GM18520 (cell line): ENCODE measurements around the gene FCER2.

Experiments used
- ATAC-seq: cut with Tn5 transposase; IDR thresholded peaks from one replicate; pipeline ENCODE4 v1.9.1; 2021; ENCODE audit not compliant: unreplicated experiment

Gene FCER2

GRCh38 chr19:7679771-7680605 lies 21.9 kb downstream of the FCER2 start:
- ATAC-seq, result no peak

- ATAC-seq, result no peak
Measured at GRCh38 chr19:7678971-7679751, 22.8 kb downstream of the FCER2 start.

GRCh38 chr19:7677669-7678311 lies 24.1 kb downstream of the FCER2 start:
- no peak for ATAC-seq

GRCh38 chr19:7676854-7677253 lies 25.1 kb downstream of the FCER2 start, which contains the start of gene MCEMP1:
TSS of gene MCEMP1 (plus strand) at chr19:7677090. CDS start at chr19:7677121, 31 bp downstream.
- no peak for ATAC-seq

GRCh38 chr19:7676376-7676775 lies 25.6 kb downstream of the FCER2 start:
- ATAC-seq, result no peak

GRCh38 chr19:7674010-7675005 lies 27.6 kb downstream of the FCER2 start:
- no peak for ATAC-seq

- ATAC-seq, result no peak
Measured at GRCh38 chr19:7672522-7672921, 29.4 kb downstream of the FCER2 start.

GRCh38 chr19:7670790-7671189 lies 31.1 kb downstream of the FCER2 start:
- ATAC-seq, result no peak

GRCh38 chr19:7670150-7670783 lies 31.7 kb downstream of the FCER2 start:
- no peak for ATAC-seq

GRCh38 chr19:7669641-7670040 lies 32.3 kb downstream of the FCER2 start:
- ATAC-seq, result no peak

- ATAC-seq, result no peak
Measured at GRCh38 chr19:7668842-7669241, 33.1 kb downstream of the FCER2 start, which contains the start of gene RETN. TSS of gene RETN (plus strand) at chr19:7669049. CDS start at chr19:7669327, 278 bp downstream.

- ATAC-seq, result no peak
Measured at GRCh38 chr19:7665076-7665475, 36.9 kb downstream of the FCER2 start.

- ATAC-seq, result no peak
Measured at GRCh38 chr19:7663706-7664105, 38.2 kb downstream of the FCER2 start.

GRCh38 chr19:7662657-7663056 lies 39.3 kb downstream of the FCER2 start:
- ATAC-seq, result no peak

- no peak for ATAC-seq
Measured at GRCh38 chr19:7661744-7662538, 40.0 kb downstream of the FCER2 start.

- peak; percentile 55 for ATAC-seq
Measured at GRCh38 chr19:7658219-7658686, 43.7 kb downstream of the FCER2 start.

GRCh38 chr19:7657131-7657751 lies 44.7 kb downstream of the FCER2 start:
- ATAC-seq, result no peak

GRCh38 chr19:7655581-7655980 lies 46.4 kb downstream of the FCER2 start:
- no peak for ATAC-seq
